Measurements from ENCODE around the gene LEUTX. TPM values are rescaled to one million over a fixed set of nuclear protein-coding genes. Genes with fewer than 3 reads are reported as not detected.

The LEUTX gene
- total RNA-seq, 1 experiment from 2014 or later = not detected

- Mint-ChIP-seq H3K9me3 (ENCODE audit: low read depth, unreplicated experiment) (no peaks in the 10 kb centered on the region), H3K27me3 (ENCODE audit: unreplicated experiment) (peaks cover 86% of the 10 kb centered on the region), H3K4me3 (ENCODE audit: low read depth, unreplicated experiment) (no peak overlapping the region), H3K27ac (ENCODE audit: unreplicated experiment) (no peak overlapping the region), H3K36me3 (ENCODE audit: insufficient read depth, unreplicated experiment) (no peaks in the 10 kb centered on the region), H3K4me1 (ENCODE audit: low read depth, unreplicated experiment) (no peaks in the 10 kb centered on the region)
- BruUV-seq (replicated peaks) = no TSS peak
- no peak for DNase-seq
- intact Hi-C loops (cut with micrococcal nuclease; ENCODE audit: unreplicated experiment) = no loop called here
- no peak for TF ChIP-seq CTCF (IDR thresholded peaks at IDR 0.05; ENCODE audit: unreplicated experiment)
- CTCF ChIA-PET = interaction anchor here (0.7 kb wide), 2 partner anchors 110 to 188 kb away, joined by 3 to 8 read pairs; no protein-coding TSS in a partner anchor
Measured at GRCh38 chr19:39735688-39736087, 43.0 kb upstream of the LEUTX start.

- CTCF ChIA-PET = interaction anchor here (0.7 kb wide), 2 partner anchors 109 to 189 kb away, joined by 3 to 8 read pairs; no protein-coding TSS in a partner anchor
- no TSS peak for BruUV-seq (replicated peaks)
- no peak for TF ChIP-seq CTCF (IDR thresholded peaks at IDR 0.05; ENCODE audit: unreplicated experiment)
- no peak overlapping the region for H3K27ac Mint-ChIP-seq (ENCODE audit: unreplicated experiment)
- no peak for DNase-seq
- intact Hi-C loops (cut with micrococcal nuclease; ENCODE audit: unreplicated experiment) = no loop called here
- no peaks in the 10 kb centered on the region for H3K36me3 Mint-ChIP-seq (ENCODE audit: insufficient read depth, unreplicated experiment)
- H3K4me3 Mint-ChIP-seq (ENCODE audit: low read depth, unreplicated experiment) = no peak overlapping the region
- no peaks in the 10 kb centered on the region for H3K4me1 Mint-ChIP-seq (ENCODE audit: low read depth, unreplicated experiment)
- peaks cover 86% of the 10 kb centered on the region for H3K27me3 Mint-ChIP-seq (ENCODE audit: unreplicated experiment)
- H3K9me3 Mint-ChIP-seq (ENCODE audit: low read depth, unreplicated experiment) = no peaks in the 10 kb centered on the region
Measured at GRCh38 chr19:39736088-39736487, 42.6 kb upstream of the LEUTX start.

GRCh38 chr19:39737351-39737750 is 41.3 kb upstream of the LEUTX start:
- no peak for TF ChIP-seq CTCF (IDR thresholded peaks at IDR 0.05; ENCODE audit: unreplicated experiment)
- H3K27ac Mint-ChIP-seq (ENCODE audit: unreplicated experiment) = no peak overlapping the region
- BruUV-seq (replicated peaks) = no TSS peak
- no peaks in the 10 kb centered on the region for H3K4me1 Mint-ChIP-seq (ENCODE audit: low read depth, unreplicated experiment)
- no peak for DNase-seq
- H3K9me3 Mint-ChIP-seq (ENCODE audit: low read depth, unreplicated experiment) = no peaks in the 10 kb centered on the region
- H3K27me3 Mint-ChIP-seq (ENCODE audit: unreplicated experiment) = peaks cover 92% of the 10 kb centered on the region
- no peak overlapping the region for H3K4me3 Mint-ChIP-seq (ENCODE audit: low read depth, unreplicated experiment)
- intact Hi-C loops (cut with micrococcal nuclease; ENCODE audit: unreplicated experiment) = no loop called here
- H3K36me3 Mint-ChIP-seq (ENCODE audit: insufficient read depth, unreplicated experiment) = no peaks in the 10 kb centered on the region
- CTCF ChIA-PET = no interaction called here

- no TSS peak for BruUV-seq (replicated peaks)
- Mint-ChIP-seq H3K27me3 (ENCODE audit: unreplicated experiment) (peaks cover 98% of the 10 kb centered on the region), H3K4me3 (ENCODE audit: low read depth, unreplicated experiment) (no peak within 1 kb of the TSS), H3K27ac (ENCODE audit: unreplicated experiment) (no peak within 1 kb of the TSS), H3K9me3 (ENCODE audit: low read depth, unreplicated experiment) (no peaks in the 10 kb centered on the region), H3K4me1 (ENCODE audit: low read depth, unreplicated experiment) (no peaks in the 10 kb centered on the region), H3K36me3 (ENCODE audit: insufficient read depth, unreplicated experiment) (no peaks in the 10 kb centered on the region)
- CTCF ChIA-PET = no interaction called here
- no peak for DNase-seq
- intact Hi-C loops (cut with micrococcal nuclease; ENCODE audit: unreplicated experiment) = no loop called here
- no peak for TF ChIP-seq CTCF (IDR thresholded peaks at IDR 0.05; ENCODE audit: unreplicated experiment)
Measured at GRCh38 chr19:39737891-39738290, 40.8 kb upstream of the LEUTX start, which contains the start of gene CLC. TSS of gene CLC (minus strand) at chr19:39738029. CDS start at chr19:39737952, 77 bp downstream.

All from Calu3 (cell line).